ENCODE data around the gene ATP6V1B1.
"Not testable (repeated sequence)": the region's sequence is repeated elsewhere in the genome, so short reads cannot be mapped to it uniquely, and the experiment has no call there.

The ATP6V1B1 gene

GRCh38 chr2:70994009-70994698 is 58.5 kb downstream of the ATP6V1B1 start:
- DNase-seq, result no peak

DNA sequence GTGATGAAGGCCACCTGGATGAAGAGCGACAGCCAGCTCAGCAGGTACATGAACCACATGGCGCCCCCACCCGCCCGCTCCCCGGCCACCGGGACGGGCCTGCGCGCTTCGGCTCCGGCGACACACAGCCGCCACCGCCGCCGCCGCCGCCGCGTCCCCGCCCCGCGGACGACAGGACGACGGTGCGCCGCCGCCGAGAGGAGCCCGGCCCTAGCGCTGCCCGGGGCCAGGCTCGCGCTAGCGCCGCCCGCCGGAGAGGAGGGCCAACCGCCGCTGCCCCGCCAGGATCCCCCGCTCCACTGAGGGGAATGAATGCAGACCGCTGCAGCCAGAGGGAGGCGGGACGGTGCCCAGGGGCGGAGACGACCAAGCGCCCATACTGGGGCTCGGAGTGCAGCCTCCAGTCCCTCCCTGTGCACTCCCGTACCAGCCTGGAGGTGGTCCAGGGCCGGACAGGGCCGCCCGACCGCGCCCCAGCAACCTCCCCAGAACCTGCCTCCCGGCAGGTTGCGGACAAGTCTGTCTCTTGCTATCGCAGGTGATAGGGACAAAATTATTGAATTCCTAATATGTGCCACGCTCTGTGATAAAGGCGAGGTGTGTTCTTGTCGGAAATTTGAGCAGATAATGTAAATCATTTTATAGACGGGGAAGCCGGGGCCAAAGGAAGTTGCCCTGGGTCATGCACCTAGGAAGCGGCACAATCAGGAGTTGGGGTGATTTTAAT is 59.2 kb downstream of the ATP6V1B1 start, which contains the start of gene TEX261:
Gene TEX261 (minus strand): TSS at position 175 of the 727 bp plus-strand sequence. CDS start 116 bp downstream, at position 59.
- DNase-seq, result peak; percentile 91

DNA sequence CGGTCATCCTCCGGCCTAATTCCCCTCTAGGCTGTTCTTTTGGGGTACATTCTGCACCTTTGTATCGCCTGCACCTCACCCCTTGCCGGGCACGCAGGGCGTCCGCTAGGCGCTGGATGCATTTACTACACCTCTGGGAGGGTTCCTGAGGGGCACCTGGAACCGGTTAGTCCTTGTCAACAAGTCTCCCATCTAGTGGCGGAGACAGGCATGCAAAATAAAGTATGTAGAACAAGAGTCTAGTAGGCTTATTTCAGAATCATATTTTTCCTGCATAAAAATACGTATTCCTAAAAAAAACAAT is 59.7 kb downstream of the ATP6V1B1 start:
- peak; percentile 68 for DNase-seq

DNA sequence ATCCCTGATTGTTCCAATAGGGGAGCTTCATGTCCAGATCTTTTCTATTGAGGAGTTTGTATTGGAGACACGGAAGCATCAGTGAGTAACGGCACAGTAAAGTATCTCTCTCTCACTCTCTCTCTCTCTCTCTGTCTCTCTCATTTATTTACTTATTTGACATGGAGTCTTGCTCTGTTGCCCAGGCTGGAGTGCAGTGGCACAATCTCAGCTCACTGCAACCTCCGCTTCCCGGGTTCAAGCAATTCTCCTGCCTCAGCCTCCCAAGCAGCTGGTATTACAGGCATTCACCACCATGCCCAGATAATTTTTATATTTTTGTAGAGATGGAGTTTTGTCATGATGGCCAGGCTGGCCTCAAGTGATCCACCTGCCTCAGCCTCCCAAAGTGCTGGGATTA is 63.2 kb downstream of the ATP6V1B1 start:
- not testable (repeated sequence) for DNase-seq

- no peak for DNase-seq
Observed at GRCh38 chr2:70999362-70999761, 63.7 kb downstream of the ATP6V1B1 start.

DNA sequence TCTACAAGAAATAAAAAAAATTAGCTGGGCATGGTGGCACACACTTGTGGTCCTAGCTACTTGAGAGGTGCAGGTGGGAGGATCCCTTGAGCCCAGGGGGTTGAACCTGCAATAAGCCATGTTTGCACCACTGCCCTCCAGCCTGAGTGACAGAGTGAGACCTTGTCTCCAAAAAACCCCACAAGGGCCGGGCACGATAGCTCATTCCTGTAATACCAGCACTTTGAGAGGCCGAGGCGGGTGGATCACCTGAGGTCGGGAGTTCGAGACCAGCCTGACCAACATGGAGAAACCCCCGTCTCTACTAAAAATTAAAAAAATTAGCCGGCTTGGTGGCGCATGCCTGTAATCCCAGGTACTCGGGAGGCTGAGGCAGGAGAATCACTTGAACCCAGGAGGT is 64.2 kb downstream of the ATP6V1B1 start:
- not testable (repeated sequence) for DNase-seq

DNA sequence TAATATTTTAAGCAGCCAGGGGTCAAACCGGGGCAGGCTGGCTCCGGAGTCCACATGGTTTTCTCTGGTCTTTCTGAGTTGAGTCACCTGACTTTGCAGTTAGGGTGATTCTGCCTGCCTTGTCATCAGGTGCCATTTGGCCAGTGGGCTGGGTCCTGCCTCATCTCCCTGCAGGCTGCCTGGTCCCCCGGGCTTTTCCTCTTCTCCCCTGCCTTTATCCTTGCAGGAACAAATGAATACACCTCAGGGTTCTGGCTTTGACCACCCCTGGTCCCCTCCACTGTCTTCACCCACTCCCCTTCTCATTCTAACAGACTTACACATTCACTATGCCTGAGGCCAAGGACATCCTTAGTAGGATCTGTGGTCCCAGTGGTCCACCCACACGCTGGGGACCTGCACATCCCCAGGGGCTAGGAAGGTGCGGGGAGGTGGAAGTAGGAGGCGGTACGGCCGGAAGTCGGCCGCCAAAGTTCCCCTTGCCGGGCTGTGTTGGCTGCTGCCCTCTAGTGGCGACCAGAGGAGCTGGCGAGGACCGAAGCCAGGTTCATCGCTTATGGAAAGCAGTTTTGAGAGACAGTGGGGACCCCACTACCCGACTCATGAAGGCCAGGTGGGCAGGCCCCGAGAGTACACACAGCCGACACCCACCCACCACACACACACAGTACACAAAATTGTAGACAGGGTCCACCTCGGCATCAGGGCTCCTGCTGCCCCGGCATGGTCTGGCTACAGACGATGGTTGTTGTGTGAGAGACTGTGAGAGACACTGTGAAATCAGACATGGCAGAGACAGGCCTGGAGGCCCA is 65.3 kb downstream of the ATP6V1B1 start:
- peak; percentile 80 for DNase-seq

DNA sequence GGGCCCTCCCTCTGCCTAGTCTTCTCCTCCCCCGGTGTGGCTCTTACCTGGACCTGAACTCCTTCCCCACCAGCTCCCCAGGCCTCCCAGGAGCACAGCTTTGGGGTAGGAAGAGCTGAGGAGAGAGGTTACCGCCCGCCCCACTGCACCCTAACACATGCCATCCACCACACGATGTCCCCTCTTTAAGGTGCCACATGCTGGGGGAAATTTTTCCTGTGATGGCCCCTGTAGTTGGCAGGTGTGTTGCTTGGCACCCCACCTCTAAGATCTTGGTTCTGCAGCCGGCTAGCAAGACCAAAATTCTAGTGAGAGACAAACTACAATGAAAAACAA is 65.9 kb downstream of the ATP6V1B1 start:
- DNase-seq, result no peak

DNA sequence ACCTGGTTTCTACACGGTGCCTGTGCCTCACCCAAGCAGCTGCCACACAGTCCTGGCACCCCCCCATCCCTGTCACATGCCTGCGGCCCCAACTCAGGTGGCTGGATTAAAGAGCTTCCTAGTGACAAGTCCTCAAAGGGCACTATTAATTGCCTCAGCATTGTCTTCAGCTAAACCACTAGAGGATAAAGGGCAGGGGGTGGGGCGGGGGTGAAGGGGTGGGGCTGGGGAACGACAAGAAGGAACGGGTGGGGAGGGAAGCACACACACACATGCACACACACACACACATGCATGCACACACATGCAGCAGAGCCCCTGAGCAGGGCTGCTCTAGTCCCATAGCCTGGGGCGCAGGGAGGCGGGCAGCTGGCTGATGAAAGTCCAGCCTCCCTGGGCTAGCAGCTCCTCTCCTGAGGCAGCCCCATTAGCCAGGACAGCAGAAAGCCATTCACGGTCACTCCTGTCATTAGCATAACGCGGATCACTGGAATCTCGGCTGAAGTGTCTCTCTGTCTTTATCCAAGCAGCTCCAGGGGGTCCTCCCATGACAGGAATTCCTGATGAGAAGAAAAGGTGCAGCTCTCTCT is 66.4 kb downstream of the ATP6V1B1 start:
- no peak for DNase-seq

GRCh38 chr2:71003396-71003795 is 67.7 kb downstream of the ATP6V1B1 start:
- DNase-seq, result no peak

DNA sequence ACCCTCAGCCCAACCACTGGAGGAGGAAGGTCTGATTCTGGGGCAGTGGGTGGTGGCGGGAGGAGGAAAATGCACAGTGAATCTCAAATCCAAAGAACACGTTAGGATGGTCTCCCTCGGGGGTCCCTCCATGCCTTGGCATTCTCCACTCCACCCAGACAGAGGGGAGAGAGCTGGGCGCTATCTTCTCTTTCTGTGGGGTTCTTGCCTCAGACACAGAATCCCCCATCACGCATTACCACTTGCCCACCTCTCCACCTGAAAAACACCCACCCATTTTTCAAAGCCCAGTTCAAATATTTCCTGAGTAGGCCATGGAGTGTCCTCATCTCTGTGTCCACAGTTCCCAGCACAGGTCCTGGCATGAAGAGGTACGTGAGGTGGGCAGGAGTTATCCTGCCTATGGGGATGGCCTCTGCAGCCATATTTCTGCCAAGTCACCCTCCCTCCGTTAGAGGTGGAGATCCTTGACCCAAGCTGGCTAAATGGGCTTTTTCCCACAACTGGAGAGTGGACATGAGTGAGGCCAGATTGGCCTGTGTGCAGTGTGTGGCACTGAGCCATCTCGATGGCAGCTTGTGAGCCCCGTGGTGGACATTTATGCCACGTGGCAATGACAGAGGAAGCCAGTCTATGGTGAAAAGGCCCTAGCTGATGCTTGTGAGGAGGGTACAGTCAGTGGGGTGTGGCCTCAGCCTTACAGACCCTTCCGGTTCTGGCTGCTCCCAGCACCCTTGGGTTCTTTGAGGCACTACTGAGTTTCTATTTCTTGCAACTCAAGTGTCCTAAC is 68.5 kb downstream of the ATP6V1B1 start:
- DNase-seq, result no peak

DNA sequence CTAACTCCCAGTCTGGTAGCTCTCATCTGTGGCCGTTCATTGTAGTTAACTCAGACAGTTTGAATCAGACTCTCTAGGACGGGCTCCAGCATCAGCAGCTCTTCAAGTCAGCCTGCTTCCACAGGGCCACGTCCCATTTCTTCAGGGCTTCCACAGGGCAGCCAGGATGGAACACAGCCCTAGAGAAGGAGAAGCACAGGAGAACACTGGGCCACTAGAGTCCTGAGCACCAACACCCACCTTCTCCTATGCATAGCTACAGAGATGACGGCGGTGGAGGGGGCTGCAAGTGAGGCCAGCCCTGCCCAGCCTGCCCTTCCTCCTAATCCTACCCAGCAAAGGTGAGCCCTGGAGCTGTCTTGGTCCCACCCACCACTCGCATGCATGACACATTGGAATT is 69.2 kb downstream of the ATP6V1B1 start:
- no peak for DNase-seq

DNA sequence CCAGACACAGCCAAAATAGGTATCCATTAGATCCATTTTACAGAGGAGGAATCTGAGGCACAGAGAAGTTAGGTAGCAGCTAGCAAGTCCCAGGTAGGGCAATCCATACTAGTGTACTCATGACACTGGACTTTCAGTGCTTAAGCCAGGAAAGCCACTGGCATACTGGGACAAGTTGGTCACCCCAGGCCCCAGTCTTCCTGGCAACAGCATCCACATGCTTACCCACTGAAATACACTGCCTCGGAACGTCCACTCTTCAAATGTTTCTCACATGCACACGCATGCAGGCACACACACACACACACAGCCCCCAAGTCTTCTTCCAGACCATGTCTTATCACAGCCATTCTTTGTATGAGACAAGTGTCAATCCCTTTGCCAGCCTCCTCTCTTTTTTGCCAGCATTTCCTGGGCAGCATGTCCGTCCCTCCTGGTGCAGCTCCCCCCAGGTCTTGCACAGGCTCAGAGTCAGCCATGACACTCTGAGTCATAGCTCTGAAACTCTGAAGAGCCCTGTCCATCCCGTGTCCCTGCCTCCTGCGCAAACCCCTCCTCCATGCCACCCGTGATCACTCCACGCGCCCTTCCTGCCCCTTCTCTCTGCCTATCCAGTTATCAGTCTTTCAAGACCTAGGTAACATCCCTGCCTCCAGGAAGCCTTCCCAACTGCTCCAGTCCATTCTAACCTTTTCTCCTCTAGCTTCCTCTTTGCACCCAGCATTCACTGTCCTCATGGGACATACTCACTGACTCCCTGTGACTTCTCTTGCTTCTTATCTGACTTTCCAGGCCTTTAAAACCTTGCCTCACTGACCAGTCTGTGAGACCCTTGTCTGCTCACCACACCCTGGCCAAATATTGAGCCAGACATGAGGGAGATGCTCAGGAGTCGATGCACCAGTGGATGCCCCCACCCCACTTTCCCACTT is 69.8 kb downstream of the ATP6V1B1 start:
- no peak for DNase-seq

- no peak for DNase-seq
Observed at GRCh38 chr2:71006323-71006722, 70.6 kb downstream of the ATP6V1B1 start.

- no peak for DNase-seq
Observed at GRCh38 chr2:71006955-71007799, 71.5 kb downstream of the ATP6V1B1 start.

DNA sequence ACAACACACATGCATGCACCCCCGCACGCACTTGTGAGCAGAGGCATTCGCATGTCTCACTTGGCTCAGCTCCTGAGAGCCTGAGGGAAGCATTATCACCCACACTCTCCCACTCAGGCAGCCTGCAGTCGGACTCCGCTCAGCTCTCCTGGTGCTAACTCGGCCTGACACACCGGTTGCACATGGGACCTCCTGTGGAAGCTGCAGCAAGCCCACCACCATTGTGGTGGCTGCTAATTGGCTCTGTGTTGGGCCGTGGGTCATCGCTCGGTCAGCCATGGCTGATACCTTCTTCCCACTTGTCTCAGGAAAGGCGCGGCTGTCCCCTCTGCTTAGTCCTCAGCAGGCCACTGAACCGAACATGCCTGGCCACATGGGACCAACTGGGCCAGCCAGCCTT is 72.6 kb downstream of the ATP6V1B1 start:
- DNase-seq, result no peak

- not testable (repeated sequence) for DNase-seq
Observed at GRCh38 chr2:71011786-71012185, 76.1 kb downstream of the ATP6V1B1 start.

Data from CD4-positive, alpha-beta T cell treated with Interleukin-4 for 4 hours (primary cell).